K562 (cell line): ENCODE data around the gene TFEB. TPM values are rescaled to one million over a fixed set of nuclear protein-coding genes. Genes with fewer than 3 reads are reported as not detected.
A peak's percentile ranks its signal among the peaks of the same experiment; 100 is the strongest.

Source experiments
- CEBPG ChIP-seq, 3 experiments: fragments of 200-800 bp in 1 of 3; sonication (Bioruptor generic) in 1 of 3; sonication (generic) in 1 of 3; formaldehyde crosslinking in 1 of 3; IDR thresholded peaks in 2 of 3; conservative IDR thresholded peaks in 1 of 3; 2 replicates each; pipeline versions ENCODE4 v1.6.1 to v1.8.0; 2016 to 2022; ENCODE audit warnings: missing compliant biosample characterization in 2 of 3, missing genetic modification characterization in 2 of 3, mild to moderate bottlenecking in 1 of 3, missing genetic modification reagents in 1 of 3
- CHD2 ChIP-seq: IDR thresholded peaks from 2 replicates; pipeline ENCODE4 v1.6.1; 2011; ENCODE audit warnings: low read depth, low read length
- GABPA ChIP-seq: fragments of 200-800 bp; sonication (Bioruptor generic); conservative IDR thresholded peaks from 2 replicates; pipeline ENCODE4 v1.6.1; 2016; ENCODE audit warnings: low read depth, missing genetic modification characterization, missing compliant biosample characterization
- GTF2F1 ChIP-seq: IDR thresholded peaks from 2 replicates; pipeline ENCODE4 v1.6.1; 2011; ENCODE audit warnings: low read depth, low read length, improper control_type of control experiment
- HDAC3 ChIP-seq: fragments of 450-650 bp; IDR thresholded peaks from 2 replicates; pipeline ENCODE4 v1.6.1; 2018; ENCODE audit warnings: borderline replicate concordance, mild to moderate bottlenecking, moderate library complexity; ENCODE audit not compliant: partially characterized antibody
- HMGN3 ChIP-seq: IDR thresholded peaks from 2 replicates; pipeline ENCODE4 v1.6.1; 2011; ENCODE audit warnings: borderline replicate concordance, low read depth, mild to moderate bottlenecking, mixed read lengths, low read length; ENCODE audit not compliant: insufficient read length; ENCODE audit errors: extremely low read depth
- IRF9 ChIP-seq: fragments of 450-650 bp; IDR thresholded peaks from 2 replicates; pipeline ENCODE4 v1.6.1; 2016; ENCODE audit warnings: missing biosample characterization, missing genetic modification characterization
- KAT7 ChIP-seq: sonication (generic); formaldehyde crosslinking; IDR thresholded peaks from 2 replicates; pipeline ENCODE4 v1.8.0; 2022; ENCODE audit warnings: missing genetic modification reagents, mild to moderate bottlenecking, borderline replicate concordance
- MEIS2 ChIP-seq: fragments of 450-650 bp; IDR thresholded peaks from 2 replicates; pipeline ENCODE4 v1.6.1; 2014; ENCODE audit warnings: mild to moderate bottlenecking; ENCODE audit not compliant: partially characterized antibody
- MXI1 ChIP-seq: IDR thresholded peaks from 2 replicates; pipeline ENCODE4 v1.6.1; 2011; ENCODE audit warnings: low read depth, mild to moderate bottlenecking, improper control_type of control experiment, low read length
- RBFOX2 ChIP-seq: fragments of 200-400 bp; formaldehyde crosslinking; IDR thresholded peaks from 2 replicates; pipeline ENCODE4 v1.6.1; 2017; ENCODE audit warnings: low read depth, mild to moderate bottlenecking, low read length, moderate library complexity
- RBM14 ChIP-seq: fragments of 200-400 bp; formaldehyde crosslinking; IDR thresholded peaks from 2 replicates; pipeline ENCODE4 v1.6.1; 2018; ENCODE audit warnings: low read depth, mild to moderate bottlenecking, low read length, moderate library complexity, borderline replicate concordance; ENCODE audit not compliant: insufficient read depth
- SMC3 ChIP-seq: conservative IDR thresholded peaks from 2 replicates; pipeline ENCODE4 v1.6.1; 2011; ENCODE audit warnings: low read depth, low read length, improper control_type of control experiment; ENCODE audit not compliant: insufficient read depth
- SPI1 ChIP-seq: IDR thresholded peaks from 2 replicates; pipeline ENCODE4 v1.6.1; 2011; ENCODE audit warnings: low read depth, low read length, control low read depth, borderline replicate concordance
- TCF7L2 ChIP-seq: fragments of 150-350 bp; IDR thresholded peaks from 2 replicates; pipeline ENCODE4 v1.6.1; 2016; ENCODE audit warnings: low read depth, mild to moderate bottlenecking, low read length, moderate library complexity
- TRIM24 ChIP-seq, 2 experiments: fragments of 450-650 bp; IDR thresholded peaks; 2 replicates each; pipeline ENCODE4 v1.6.1; 2016
- U2AF1 ChIP-seq: fragments of 200-400 bp; formaldehyde crosslinking; optimal IDR thresholded peaks from 2 replicates; pipeline ENCODE3; 2017; ENCODE audit warnings: mild to moderate bottlenecking, low read depth, low read length, moderate library complexity
- USF2 ChIP-seq: sonication (generic); formaldehyde crosslinking; IDR thresholded peaks from 2 replicates; pipeline ENCODE4 v1.5.0; 2020; ENCODE audit warnings: missing genetic modification reagents
- ZBTB17 ChIP-seq: fragments of 450-650 bp; formaldehyde crosslinking; IDR thresholded peaks from 2 replicates; pipeline ENCODE4 v1.4.0; 2020; ENCODE audit warnings: mild to moderate bottlenecking
- ZKSCAN8 ChIP-seq: fragments of 200-800 bp; sonication (Bioruptor generic); IDR thresholded peaks from 2 replicates; pipeline ENCODE4 v1.6.1; 2016; ENCODE audit warnings: missing genetic modification characterization, missing compliant biosample characterization
- ZNF239 ChIP-seq: fragments of 250-450 bp; sonication (Bioruptor Pico); IDR thresholded peaks from 2 replicates; pipeline ENCODE4 v1.4.0; 2020; ENCODE audit warnings: mild to moderate bottlenecking
- ZNF3 ChIP-seq: fragments of 250-450 bp; sonication (Bioruptor Pico); IDR thresholded peaks from 2 replicates; pipeline ENCODE4 v1.5.0; 2021; ENCODE audit warnings: mild to moderate bottlenecking, moderate library complexity
- ZNF444 ChIP-seq: fragments of 250-450 bp; sonication (Bioruptor Pico); IDR thresholded peaks from 2 replicates; pipeline ENCODE4 v1.4.0; 2020; ENCODE audit warnings: mild to moderate bottlenecking, moderate library complexity
- ZNF449 ChIP-seq: fragments of 250-450 bp; sonication (Bioruptor Pico); IDR thresholded peaks from 2 replicates; pipeline ENCODE4 v1.8.0; 2022; ENCODE audit warnings: moderate library complexity, mild to moderate bottlenecking, inconsistent platforms
- ZNF766 ChIP-seq: fragments of 200-800 bp; sonication (Bioruptor generic); conservative IDR thresholded peaks from 2 replicates; pipeline ENCODE4 v1.6.1; 2016; ENCODE audit warnings: missing genetic modification characterization, missing compliant biosample characterization
- polyA plus RNA-seq, 8 experiments: library from polyadenylated mRNA; depleted of rRNA in 4 of 8; stranded (reverse) in 5 of 8; unstranded in 3 of 8; fragments of >200 nt; fragmentation: Nextera tagmentation in 2 of 8; fragmentation: Illumina TruSeq in 1 of 8; extraction: Ambion mirVana in 2 of 8; extraction: Trizol in 1 of 8; gene quantifications; 2 replicates each; pipeline versions ENCODE4 v1.2.1 to v1.2.3, GENCODE V29; 2011 to 2014; ENCODE audit warnings: inconsistent platforms in 1 of 8, missing spikeins in 1 of 8
- total RNA-seq, 7 experiments: library from RNA; depleted of rRNA in 6 of 7; stranded (reverse); fragments of >200 nt in 6 of 7; fragmentation: Illumina TruSeq in 2 of 7; extraction: Trizol in 2 of 7; gene quantifications; 2 replicates each; pipeline versions ENCODE4 v1.2.1 to v1.2.3, GENCODE V29; 2011 to 2021; ENCODE audit warnings: low replicate concordance in 1 of 7

The TFEB gene
- total and polyA plus RNA-seq, 9 of the 15 experiments (the other 6 are each of a cell fraction or from before 2014, with no cell fraction given), result 0.04 to 4.7 (median 2.0) TPM

GRCh38 chr6:41735427-41736185 is at the start of gene TFEB (continued):
- TF ChIP-seq CEBPG (CRISPR knock-in tag; IDR thresholded peaks at IDR 0.05), result peak; percentile 39; the same call in 1 of the 2 replicates
- TF ChIP-seq CEBPG (tag; conservative IDR thresholded peaks at IDR 0.05 in 1 of 2, IDR thresholded peaks at IDR 0.05 in 1 of 2), result no peak
- no peak for TF ChIP-seq TRIM24 (IDR thresholded peaks at IDR 0.05)
- TF ChIP-seq RBM14, result 0 out of 2 replicates have a peak, but pooled peaks have one; percentile 74
- peak; percentile 78 for TF ChIP-seq HMGN3
- TF ChIP-seq GABPA, result peak; percentile 63; the same call in 1 of the 2 replicates
- peak; percentile 19; the same call in 1 of the 2 replicates for TF ChIP-seq TCF7L2
- TF ChIP-seq ZBTB17 (CRISPR knock-in tag), result peak; percentile 60; the same call in 1 of the 2 replicates
- TF ChIP-seq GTF2F1, result 0 out of 2 replicates have a peak, but pooled peaks have one; percentile 55
- TF ChIP-seq MEIS2, result peak; percentile 75
- TF ChIP-seq IRF9 (tag), result no peak
- TF ChIP-seq SPI1, result 0 out of 2 replicates have a peak, but pooled peaks have one; percentile 1
- TF ChIP-seq ZKSCAN8 (CRISPR knock-in tag), result no peak
- peak; percentile 77 for TF ChIP-seq SMC3
- 0 out of 2 replicates have a peak, but pooled peaks have one; percentile 39 for TF ChIP-seq MXI1
- TF ChIP-seq RBFOX2, result peak; percentile 34
- TF ChIP-seq CHD2, result peak; percentile 83
- no peak for TF ChIP-seq ZNF449 (CRISPR knock-in tag)
- TF ChIP-seq KAT7 (CRISPR knock-in tag), result 0 out of 2 replicates have a peak, but pooled peaks have one; percentile 41
- no peak for TF ChIP-seq USF2 (CRISPR knock-in tag)
- no peak for TF ChIP-seq U2AF1
- TF ChIP-seq ZNF3, result no peak
- TF ChIP-seq ZNF444 (CRISPR knock-in tag), result 0 out of 2 replicates have a peak, but pooled peaks have one; percentile 31
- peak; percentile 85 for TF ChIP-seq ZNF766 (CRISPR knock-in tag)
- no peak for TF ChIP-seq HDAC3
- TF ChIP-seq ZNF239, result peak; percentile 16; the same call in 1 of the 2 replicates
